IMR-90 (cell line): Measurements from ENCODE around the gene GABBR2. TPM values are rescaled to one million over a fixed set of nuclear protein-coding genes. Genes with fewer than 3 reads are reported as not detected.

ENCODE experiments used
- ATAC-seq: fragments of 200-7000 bp; cut with Tn5 transposase; 2 replicates; pipeline ENCODE4 v1.9.1; 2020; ENCODE audit warnings: low read depth, mild to moderate bottlenecking, moderate library complexity
- BruUV-seq: library from RNA; stranded (reverse); fragments of 400-500 nt; replicated peaks from 2 replicates; lab custom pipeline; 2021; lab: Mats Ljungman, UMichigan
- CTCF ChIA-PET: fragments of 300-600 bp; formaldehyde crosslinking; extraction: SDS; loops from one replicate; lab custom pipeline; 2021; ENCODE audit warnings: antibody characterized with exemption; lab: Yijun Ruan, JAX
- POLR2A ChIA-PET: fragments of 300-600 bp; sonication (Branson Sonifier 250); formaldehyde crosslinking; loops from one replicate; lab custom pipeline; 2022; ENCODE audit warnings: antibody characterized with exemption; ENCODE audit not compliant: unreplicated experiment; lab: Charles Lee
- DNase-seq: peaks from one replicate; pipeline ENCODE4 v3.0.0; 2013
- H2AFZ ChIP-seq: replicated peaks from 2 replicates; pipeline ENCODE3; 2013; ENCODE audit warnings: low read length, mild to moderate bottlenecking; ENCODE audit not compliant: poor library complexity
- H2AK5ac ChIP-seq: 2 replicates; pipeline ENCODE4 v1.6.1; 2013; ENCODE audit warnings: low read depth, low read length, inconsistent platforms
- H2AK9ac ChIP-seq: replicated peaks from 2 replicates; pipeline ENCODE3; 2013; ENCODE audit warnings: mild to moderate bottlenecking, low read depth, low read length, moderate library complexity; ENCODE audit not compliant: poor library complexity
- H2BK120ac ChIP-seq: 2 replicates; pipeline ENCODE4 v1.6.1; 2013; ENCODE audit warnings: low read depth, low read length, inconsistent platforms
- H2BK15ac ChIP-seq: 3 replicates; pipeline ENCODE4 v1.6.1; 2013; ENCODE audit warnings: low read depth, low read length, inconsistent platforms
- H2BK20ac ChIP-seq: 2 replicates; pipeline ENCODE4 v1.6.1; 2013; ENCODE audit warnings: low read depth, mild to moderate bottlenecking, inconsistent platforms, low read length, moderate library complexity
- H2BK5ac ChIP-seq: 2 replicates; pipeline ENCODE4 v1.6.1; 2013; ENCODE audit warnings: mild to moderate bottlenecking, low read depth, low read length, inconsistent platforms; ENCODE audit not compliant: poor library complexity, severe bottlenecking
- H3K14ac ChIP-seq: replicated peaks from 2 replicates; pipeline ENCODE4 v1.6.1; 2013; ENCODE audit warnings: low read depth, low read length, inconsistent platforms
- H3K18ac ChIP-seq: 2 replicates; pipeline ENCODE4 v1.6.1; 2013; ENCODE audit warnings: low read depth, low read length, control low read depth
- H3K23ac ChIP-seq: 2 replicates; pipeline ENCODE4 v1.6.1; 2013; ENCODE audit warnings: low read depth, low read length, inconsistent platforms
- H3K27ac ChIP-seq: 2 replicates; pipeline ENCODE4 v1.5.1; 2013; ENCODE audit warnings: mild to moderate bottlenecking, control low read depth, low read length; ENCODE audit not compliant: insufficient read depth
- H3K27me3 ChIP-seq: 2 replicates; pipeline ENCODE4 v1.6.1; 2013; ENCODE audit warnings: low read length; ENCODE audit not compliant: control insufficient read depth, insufficient read depth
- H3K36me3 ChIP-seq: 2 replicates; pipeline ENCODE4 v1.6.1; 2013; ENCODE audit warnings: low read length, mixed read lengths; ENCODE audit not compliant: control insufficient read depth, insufficient read depth
- H3K4ac ChIP-seq: 2 replicates; pipeline ENCODE4 v1.6.1; 2013; ENCODE audit warnings: low read depth, low read length, inconsistent platforms
- H3K4me1 ChIP-seq: 2 replicates; pipeline ENCODE4 v1.6.1; 2013; ENCODE audit warnings: low read length, mixed read lengths; ENCODE audit not compliant: control insufficient read depth, insufficient read depth
- H3K4me2 ChIP-seq: 2 replicates; pipeline ENCODE4 v1.6.1; 2013; ENCODE audit warnings: low read depth, mild to moderate bottlenecking, control low read depth, low read length, moderate library complexity
- H3K4me3 ChIP-seq: 2 replicates; pipeline ENCODE4 v1.5.1; 2013; ENCODE audit warnings: low read depth, mild to moderate bottlenecking, control low read depth, low read length, moderate library complexity; ENCODE audit not compliant: insufficient read depth
- H3K56ac ChIP-seq: 2 replicates; pipeline ENCODE4 v1.6.1; 2013; ENCODE audit warnings: low read length, inconsistent platforms; ENCODE audit not compliant: insufficient read depth; ENCODE audit errors: extremely low read depth
- H3K79me1 ChIP-seq, 2 experiments: 2 replicates each; pipeline ENCODE4 v1.6.1; 2013; ENCODE audit warnings: low read length in 2 of 2, inconsistent platforms in 1 of 2, low read depth in 1 of 2
- H3K9ac ChIP-seq: 2 replicates; pipeline ENCODE4 v1.6.1; 2013; ENCODE audit warnings: low read depth, low read length, control low read depth
- H3K9me1 ChIP-seq: 2 replicates; pipeline ENCODE4 v1.6.1; 2013; ENCODE audit warnings: low read length, inconsistent platforms; ENCODE audit not compliant: insufficient read depth
- H3K9me3 ChIP-seq: 2 replicates; pipeline ENCODE4 v1.6.1; 2013; ENCODE audit warnings: low read length; ENCODE audit not compliant: control insufficient read depth, insufficient read depth
- H4K20me1 ChIP-seq: 2 replicates; pipeline ENCODE4 v1.6.1; 2013; ENCODE audit warnings: low read length, inconsistent platforms; ENCODE audit not compliant: insufficient read depth
- H4K5ac ChIP-seq: 2 replicates; pipeline ENCODE4 v1.6.1; 2013; ENCODE audit warnings: mild to moderate bottlenecking, low read depth, low read length, control low read depth
- H4K8ac ChIP-seq, 2 experiments: 2 replicates each; pipeline ENCODE4 v1.6.1; 2013; ENCODE audit warnings: low read depth in 2 of 2, low read length in 2 of 2, control low read depth in 1 of 2, inconsistent platforms in 1 of 2
- H4K91ac ChIP-seq: 2 replicates; pipeline ENCODE4 v1.6.1; 2013; ENCODE audit warnings: low read depth, low read length, inconsistent platforms; ENCODE audit not compliant: insufficient read depth
- BHLHE40 ChIP-seq: fragments of 150-350 bp; IDR thresholded peaks from 2 replicates; pipeline ENCODE4 v1.6.1; 2016; ENCODE audit warnings: mild to moderate bottlenecking, low read depth, low read length
- CEBPB ChIP-seq: IDR thresholded peaks from 2 replicates; pipeline ENCODE4 v1.6.1; 2012; ENCODE audit warnings: low read depth, low read length, improper control_type of control experiment
- CHD1 ChIP-seq: IDR thresholded peaks from 2 replicates; pipeline ENCODE4 v1.6.1; 2012; ENCODE audit warnings: low read depth, low read length, improper control_type of control experiment
- FOS ChIP-seq: fragments of 150-350 bp; IDR thresholded peaks from 2 replicates; pipeline ENCODE4 v1.6.1; 2016; ENCODE audit warnings: low read depth, low read length
- MAFK ChIP-seq: IDR thresholded peaks from 2 replicates; pipeline ENCODE4 v1.6.1; 2012; ENCODE audit warnings: low read depth, low read length, improper control_type of control experiment
- MAZ ChIP-seq: IDR thresholded peaks from 2 replicates; pipeline ENCODE4 v1.6.1; 2012; ENCODE audit warnings: low read depth, mild to moderate bottlenecking, low read length, improper control_type of control experiment, moderate library complexity, borderline replicate concordance
- MXI1 ChIP-seq: IDR thresholded peaks from 2 replicates; pipeline ENCODE4 v1.6.1; 2012; ENCODE audit warnings: low read depth, mild to moderate bottlenecking, low read length, moderate library complexity, borderline replicate concordance
- NFE2L2 ChIP-seq: fragments of 150-350 bp; IDR thresholded peaks from 2 replicates; pipeline ENCODE4 v1.6.1; 2016; ENCODE audit warnings: low read depth, mild to moderate bottlenecking, low read length
- POLR2A ChIP-seq: IDR thresholded peaks from 2 replicates; pipeline ENCODE4 v1.6.1; 2012; ENCODE audit warnings: mild to moderate bottlenecking, low read depth, low read length
- RAD21 ChIP-seq: IDR thresholded peaks from 2 replicates; pipeline ENCODE4 v1.6.1; 2012; ENCODE audit warnings: low read length, improper control_type of control experiment
- RCOR1 ChIP-seq: IDR thresholded peaks from 2 replicates; pipeline ENCODE4 v1.6.1; 2012; ENCODE audit warnings: mild to moderate bottlenecking, low read length, improper control_type of control experiment; ENCODE audit not compliant: insufficient replicate concordance
- RFX5 ChIP-seq: IDR thresholded peaks from 2 replicates; pipeline ENCODE4 v1.8.0; 2012; ENCODE audit warnings: low read depth, mild to moderate bottlenecking, low read length, moderate library complexity
- SMC3 ChIP-seq: fragments of 150-350 bp; IDR thresholded peaks from 2 replicates; pipeline ENCODE4 v1.6.1; 2016; ENCODE audit warnings: low read depth, mild to moderate bottlenecking, antibody characterized with exemption, low read length, moderate library complexity
- USF2 ChIP-seq: fragments of 150-350 bp; IDR thresholded peaks from 2 replicates; pipeline ENCODE4 v1.6.1; 2017; ENCODE audit warnings: mild to moderate bottlenecking, antibody characterized with exemption, low read length, low read depth
- WGBS, 2 experiments: methylation state at CpG; one replicate each; pipeline versions ENCODE4 v1.1.5 to v1.1.7; 2013; ENCODE audit warnings: missing lambda C conversion rate in 2 of 2; ENCODE audit not compliant: insufficient read length in 1 of 2; ENCODE audit errors: extremely low coverage in 2 of 2; 5-methylcytosine and 5-hydroxymethylcytosine counted together
- dilution Hi-C: fragments of 300-500 bp; cut with HindIII; formaldehyde crosslinking; loops from one replicate; pipeline ENCODE4 v1.14.3; 2018; ENCODE audit warnings: low sequenced_read_pairs; ENCODE audit not compliant: unreplicated experiment
- in situ Hi-C: fragments of 300-500 bp; cut with MboI; formaldehyde crosslinking; loops from 3 replicates; pipeline ENCODE4 v1.14.3; 2019; ENCODE audit warnings: low sequenced_read_pairs, inconsistent platforms, mixed read lengths
- intact Hi-C: fragments of 100-400 bp; cut with micrococcal nuclease; formaldehyde crosslinking; loops from 2 replicates; pipeline ENCODE4 v1.10.0; 2022
- polyA plus RNA-seq, 3 experiments: library from polyadenylated mRNA; depleted of rRNA; stranded (reverse); fragments of >200 nt; gene quantifications; 2 replicates each; pipeline ENCODE4 v1.2.3, GENCODE V29; 2012; ENCODE audit warnings: low replicate concordance in 1 of 3
- total RNA-seq: library from RNA; depleted of rRNA; stranded (reverse); fragments of >200 nt; gene quantifications from 2 replicates; pipeline ENCODE4 v1.2.3, GENCODE V29; 2012
- TF ChIP-seq, protein P1 (sequence below): fragments of 150-350 bp; IDR thresholded peaks from 2 replicates; pipeline ENCODE4 v1.6.1; 2016; ENCODE audit warnings: low read depth, mild to moderate bottlenecking, low read length, moderate library complexity, borderline replicate concordance
- TF ChIP-seq, protein P2 (sequence below): conservative IDR thresholded peaks from 2 replicates; pipeline ENCODE4 v1.5.1; 2012; ENCODE audit warnings: mild to moderate bottlenecking, low read depth, low read length, improper control_type of control experiment

Gene GABBR2
- total and polyA plus RNA-seq, 2 of the 4 experiments (the other 2 are of a cell fraction), result 14.2 to 20.3 TPM

DNA sequence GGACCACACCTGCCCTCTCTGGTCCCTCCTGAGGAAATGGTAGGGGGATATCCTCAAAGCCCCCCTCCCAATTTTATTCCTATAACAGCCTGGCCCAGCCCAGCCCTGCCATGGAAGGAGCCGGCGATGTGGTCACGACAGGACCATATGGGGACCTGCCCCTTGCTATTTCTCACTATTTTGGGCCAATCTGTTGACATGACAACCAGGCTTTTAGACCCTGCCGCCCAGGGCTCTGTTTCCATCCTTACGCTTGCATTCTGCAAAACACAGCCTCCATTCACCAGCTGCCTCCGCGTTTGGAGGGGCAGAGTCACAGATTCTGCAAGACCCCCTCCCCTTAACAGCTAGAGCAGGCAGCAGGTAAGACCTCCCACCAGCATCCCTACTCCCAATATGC is 112.2 kb downstream of the GABBR2 start:
- CTCF ChIA-PET, result no interaction called here
- no TSS peak for BruUV-seq
- WGBS, 2 experiments, result 61% methylated on average over 5 of the region's 7 CpGs; no CpG with 5 or more reads in 1 of the 2 experiments

More for the DNA sequence above, 112.2 kb downstream of the GABBR2 start:
- Histone ChIP-seq H3K4me1 (peaks cover 24% of the 10 kb centered on the region), H3K9ac (no peak overlapping the region), H3K56ac (no peak overlapping the region), H4K91ac (no peak overlapping the region), H3K4me2 (no peak overlapping the region), H2BK5ac (no peak overlapping the region), H3K36me3 (no peaks in the 10 kb centered on the region), H2AK5ac (0 out of 2 replicates have a peak overlapping the region, but pooled peaks have one; percentile 7), H2BK20ac (no peak overlapping the region), H3K14ac (no peak overlapping the region), H2BK120ac (no peak overlapping the region), H3K18ac (no peak overlapping the region), H3K27me3 (no peaks in the 10 kb centered on the region), H3K4ac (peak overlapping the region; percentile 35; the same call in 1 of the 2 replicates), H2AFZ (no peak overlapping the region), H3K27ac (no peak overlapping the region), H3K9me3 (no peaks in the 10 kb centered on the region), H2AK9ac (no peak overlapping the region), H3K79me1 (peaks cover 7 to 51% of the 10 kb centered on the region in 2 experiments; a peak in 3 of 4 replicates), H2BK15ac (no peak overlapping the region), H3K9me1 (peaks cover 12% of the 10 kb centered on the region; the same call in 1 of the 2 replicates), H4K20me1 (no peaks in the 10 kb centered on the region), H3K4me3 (no peak overlapping the region), H3K23ac (no peak overlapping the region), H4K8ac (no peak overlapping the region), H4K5ac (no peak overlapping the region)
- ATAC-seq, result no peak
- dilution Hi-C loops (no loop called here), intact Hi-C loops (no loop called here), in situ Hi-C loops (no loop called here)
- no peak for DNase-seq
- POLR2A ChIA-PET, result no interaction called here
- TF ChIP-seq, protein P1, sequence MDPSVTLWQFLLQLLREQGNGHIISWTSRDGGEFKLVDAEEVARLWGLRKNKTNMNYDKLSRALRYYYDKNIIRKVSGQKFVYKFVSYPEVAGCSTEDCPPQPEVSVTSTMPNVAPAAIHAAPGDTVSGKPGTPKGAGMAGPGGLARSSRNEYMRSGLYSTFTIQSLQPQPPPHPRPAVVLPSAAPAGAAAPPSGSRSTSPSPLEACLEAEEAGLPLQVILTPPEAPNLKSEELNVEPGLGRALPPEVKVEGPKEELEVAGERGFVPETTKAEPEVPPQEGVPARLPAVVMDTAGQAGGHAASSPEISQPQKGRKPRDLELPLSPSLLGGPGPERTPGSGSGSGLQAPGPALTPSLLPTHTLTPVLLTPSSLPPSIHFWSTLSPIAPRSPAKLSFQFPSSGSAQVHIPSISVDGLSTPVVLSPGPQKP, result no peak
- TF ChIP-seq FOS, result no peak
- TF ChIP-seq CEBPB, result no peak
- TF ChIP-seq POLR2A, result no peak
- no peak for TF ChIP-seq MAZ
- TF ChIP-seq CHD1, result no peak
- TF ChIP-seq MAFK, result no peak
- no peak for TF ChIP-seq SMC3
- TF ChIP-seq MXI1, result no peak
- TF ChIP-seq USF2, result no peak
- TF ChIP-seq, protein P2, sequence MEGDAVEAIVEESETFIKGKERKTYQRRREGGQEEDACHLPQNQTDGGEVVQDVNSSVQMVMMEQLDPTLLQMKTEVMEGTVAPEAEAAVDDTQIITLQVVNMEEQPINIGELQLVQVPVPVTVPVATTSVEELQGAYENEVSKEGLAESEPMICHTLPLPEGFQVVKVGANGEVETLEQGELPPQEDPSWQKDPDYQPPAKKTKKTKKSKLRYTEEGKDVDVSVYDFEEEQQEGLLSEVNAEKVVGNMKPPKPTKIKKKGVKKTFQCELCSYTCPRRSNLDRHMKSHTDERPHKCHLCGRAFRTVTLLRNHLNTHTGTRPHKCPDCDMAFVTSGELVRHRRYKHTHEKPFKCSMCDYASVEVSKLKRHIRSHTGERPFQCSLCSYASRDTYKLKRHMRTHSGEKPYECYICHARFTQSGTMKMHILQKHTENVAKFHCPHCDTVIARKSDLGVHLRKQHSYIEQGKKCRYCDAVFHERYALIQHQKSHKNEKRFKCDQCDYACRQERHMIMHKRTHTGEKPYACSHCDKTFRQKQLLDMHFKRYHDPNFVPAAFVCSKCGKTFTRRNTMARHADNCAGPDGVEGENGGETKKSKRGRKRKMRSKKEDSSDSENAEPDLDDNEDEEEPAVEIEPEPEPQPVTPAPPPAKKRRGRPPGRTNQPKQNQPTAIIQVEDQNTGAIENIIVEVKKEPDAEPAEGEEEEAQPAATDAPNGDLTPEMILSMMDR, result no peak
- no peak for TF ChIP-seq NFE2L2
- no peak for TF ChIP-seq RCOR1
- no peak for TF ChIP-seq RAD21
- no peak for TF ChIP-seq RFX5
- no peak for TF ChIP-seq BHLHE40
